ENCODE data around the gene PCK1.

The PCK1 gene

GRCh38 chr20:57562541-57563465, 1.9 kb downstream of the PCK1 start:
- no peak overlapping the region for H3K27ac ChIP-seq
- TF ChIP-seq ZFX (IDR thresholded peaks at IDR 0.05; ENCODE audit: borderline replicate concordance) = no peak
- TF ChIP-seq, protein P1, sequence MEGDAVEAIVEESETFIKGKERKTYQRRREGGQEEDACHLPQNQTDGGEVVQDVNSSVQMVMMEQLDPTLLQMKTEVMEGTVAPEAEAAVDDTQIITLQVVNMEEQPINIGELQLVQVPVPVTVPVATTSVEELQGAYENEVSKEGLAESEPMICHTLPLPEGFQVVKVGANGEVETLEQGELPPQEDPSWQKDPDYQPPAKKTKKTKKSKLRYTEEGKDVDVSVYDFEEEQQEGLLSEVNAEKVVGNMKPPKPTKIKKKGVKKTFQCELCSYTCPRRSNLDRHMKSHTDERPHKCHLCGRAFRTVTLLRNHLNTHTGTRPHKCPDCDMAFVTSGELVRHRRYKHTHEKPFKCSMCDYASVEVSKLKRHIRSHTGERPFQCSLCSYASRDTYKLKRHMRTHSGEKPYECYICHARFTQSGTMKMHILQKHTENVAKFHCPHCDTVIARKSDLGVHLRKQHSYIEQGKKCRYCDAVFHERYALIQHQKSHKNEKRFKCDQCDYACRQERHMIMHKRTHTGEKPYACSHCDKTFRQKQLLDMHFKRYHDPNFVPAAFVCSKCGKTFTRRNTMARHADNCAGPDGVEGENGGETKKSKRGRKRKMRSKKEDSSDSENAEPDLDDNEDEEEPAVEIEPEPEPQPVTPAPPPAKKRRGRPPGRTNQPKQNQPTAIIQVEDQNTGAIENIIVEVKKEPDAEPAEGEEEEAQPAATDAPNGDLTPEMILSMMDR (IDR thresholded peaks at IDR 0.05) = no peak

GRCh38 chr20:57563522-57563921, 2.6 kb downstream of the PCK1 start:
- no peak overlapping the region for H3K27ac ChIP-seq
- TF ChIP-seq, protein P1 (IDR thresholded peaks at IDR 0.05) = no peak
- TF ChIP-seq ZFX (IDR thresholded peaks at IDR 0.05; ENCODE audit: borderline replicate concordance) = no peak

- TF ChIP-seq ZFX (IDR thresholded peaks at IDR 0.05; ENCODE audit: borderline replicate concordance) = no peak
- TF ChIP-seq, protein P1 (IDR thresholded peaks at IDR 0.05) = no peak
- no peak overlapping the region for H3K27ac ChIP-seq
Measured at GRCh38 chr20:57564180-57564802, 3.4 kb downstream of the PCK1 start.

- no peak overlapping the region for H3K27ac ChIP-seq
- TF ChIP-seq, protein P1 (IDR thresholded peaks at IDR 0.05) = no peak
- no peak for TF ChIP-seq ZFX (IDR thresholded peaks at IDR 0.05; ENCODE audit: borderline replicate concordance)
Measured at GRCh38 chr20:57564951-57565642, 4.2 kb downstream of the PCK1 start.

DNA sequence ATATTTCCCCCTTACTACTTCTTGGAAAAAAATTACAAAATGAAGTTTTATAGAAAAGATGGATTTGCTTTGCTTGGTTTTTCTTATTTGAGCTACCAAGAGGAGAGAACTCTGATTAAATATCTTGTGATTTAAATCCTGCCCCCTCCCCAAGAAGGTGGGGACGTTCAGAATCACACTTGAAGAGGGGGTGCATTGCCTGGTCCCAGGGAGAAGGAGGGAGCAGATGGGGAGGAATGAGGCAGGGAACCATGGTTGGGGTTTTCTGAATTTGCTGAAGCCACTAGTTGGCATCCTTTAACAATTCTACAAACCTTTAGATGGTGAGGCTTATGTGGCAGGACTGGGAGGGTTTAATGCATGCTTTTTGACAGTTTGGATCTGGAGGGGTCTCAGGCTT, 5.5 kb downstream of the PCK1 start:
- TF ChIP-seq, protein P1 (IDR thresholded peaks at IDR 0.05) = no peak
- no peak overlapping the region for H3K27ac ChIP-seq

GRCh38 chr20:57566803-57567459, 6.0 kb downstream of the PCK1 start:
- no peak overlapping the region for H3K27ac ChIP-seq
- TF ChIP-seq, protein P1 (IDR thresholded peaks at IDR 0.05) = no peak
- no peak for TF ChIP-seq ZFX (IDR thresholded peaks at IDR 0.05; ENCODE audit: borderline replicate concordance)
